Measurements from ENCODE around the gene KMO. TPM values are rescaled to one million over a fixed set of nuclear protein-coding genes. Genes with fewer than 3 reads are reported as not detected.
A peak's percentile ranks its signal among the peaks of the same experiment; 100 is the strongest.

The KMO gene
- total and polyA plus RNA-seq, 2 experiments from 2014 or later = 0.05 TPM; not detected in 1

- Histone ChIP-seq H3F3A (replicated peaks; ENCODE audit: low read depth) (no peaks in the 10 kb centered on the region), H3K27ac (ENCODE audit: low read depth) (no peak overlapping the region), H3K4me2 (no peak overlapping the region), H3K36me3 (ENCODE audit: insufficient read depth) (no peaks in the 10 kb centered on the region), H3K4me3 (no peak overlapping the region), H2AFZ (no peak overlapping the region), H3K79me2 (replicated peaks; ENCODE audit: insufficient read depth) (no peaks in the 10 kb centered on the region), H3K4me1 (ENCODE audit: insufficient read depth) (no peaks in the 10 kb centered on the region), H4K20me1 (replicated peaks; ENCODE audit: insufficient read depth) (no peaks in the 10 kb centered on the region), H3K27me3 (ENCODE audit: insufficient read depth) (no peaks in the 10 kb centered on the region), H3K9me2 (ENCODE audit: insufficient read depth) (no peaks in the 10 kb centered on the region)
- Mint-ChIP-seq H3K4me3 (no peak overlapping the region), H3K36me3 (ENCODE audit: low read depth) (peaks cover 11% of the 10 kb centered on the region; the same call in 2 of the 3 replicates), H3K27ac (no peak overlapping the region), H3K27me3 (ENCODE audit: insufficient read depth, low read depth, poor library complexity) (no peaks in the 10 kb centered on the region), H3K9me3 (peaks cover 7% of the 10 kb centered on the region), H3K4me1 (no peaks in the 10 kb centered on the region)
- TF ChIP-seq NANOG (IDR thresholded peaks at IDR 0.05; ENCODE audit: borderline replicate concordance) = no peak
- TF ChIP-seq ZNF114 (CRISPR knock-in tag; IDR thresholded peaks at IDR 0.05) = no peak
- no peak for TF ChIP-seq REST (IDR thresholded peaks at IDR 0.05; ENCODE audit: unreplicated experiment)
- no peak for TF ChIP-seq EZH2 (IDR thresholded peaks at IDR 0.05; ENCODE audit: low read depth, unreplicated experiment)
- TF ChIP-seq STAT1 (IDR thresholded peaks at IDR 0.05; ENCODE audit: unreplicated experiment) = no peak
- peak; percentile 65 for TF ChIP-seq CTCF (conservative IDR thresholded peaks at IDR 0.05; ENCODE audit: low read depth in 2 of 2)
- TF ChIP-seq CREB1 (CRISPR knock-in tag; IDR thresholded peaks at IDR 0.05; ENCODE audit: low read depth) = no peak
- peak; percentile 89; the same call in 1 of the 2 replicates for TF ChIP-seq ZNF462 (CRISPR knock-in tag; IDR thresholded peaks at IDR 0.05)
- TF ChIP-seq JUNB (IDR thresholded peaks at IDR 0.05; ENCODE audit: unreplicated experiment) = no peak
- no peak for TF ChIP-seq EZH2phosphoT487 (IDR thresholded peaks at IDR 0.05; ENCODE audit: unreplicated experiment)
- no peak for TF ChIP-seq POLR2AphosphoS5 (IDR thresholded peaks at IDR 0.05; ENCODE audit: low read depth)
- TF ChIP-seq ZNF331 (CRISPR knock-in tag; IDR thresholded peaks at IDR 0.05; ENCODE audit: low read depth) = no peak
- TF ChIP-seq ETS1 (IDR thresholded peaks at IDR 0.05) = no peak
- peak; percentile 52 for ATAC-seq
- peak; percentile 59 for DNase-seq (ENCODE audit: low spot score)
These were observed 46.6 kb upstream of the KMO start for GRCh38 chr1:241485554-241485992.

Measured in GM23338 (cell line).